Caco-2 (cell line): ENCODE results near the gene ACSL1. TPM values are rescaled to one million over a fixed set of nuclear protein-coding genes. Genes with fewer than 3 reads are reported as not detected.

Source experiments
- BruUV-seq: library from RNA; stranded (reverse); fragments of 400-500 nt; replicated peaks from 2 replicates; lab custom pipeline; 2021; lab: Mats Ljungman, UMichigan
- CTCF ChIA-PET: fragments of 300-600 bp; sonication (Branson Sonifier 250); formaldehyde crosslinking; loops from one replicate; lab custom pipeline; 2022; ENCODE audit warnings: antibody characterized with exemption; lab: Charles Lee
- POLR2A ChIA-PET: fragments of 300-600 bp; sonication (Branson Sonifier 250); formaldehyde crosslinking; loops from one replicate; lab custom pipeline; 2022; ENCODE audit warnings: antibody characterized with exemption; lab: Charles Lee
- DNase-seq, 2 experiments: peaks; one replicate each; pipeline versions ENCODE4 v3.0.0 to v3.0.0-alpha.2; 2020 to 2022
- H3K27me3 ChIP-seq: replicated peaks from 2 replicates; pipeline ENCODE4 v1.6.0; 2011; ENCODE audit warnings: low read length; ENCODE audit not compliant: control insufficient read depth, insufficient read depth
- H3K36me3 ChIP-seq: 2 replicates; pipeline ENCODE4 v1.5.1; 2011; ENCODE audit warnings: low read length; ENCODE audit not compliant: control insufficient read depth, insufficient read depth
- H3K4me1 ChIP-seq: fragments of 250-450 bp; sonication (Bioruptor Pico); 2 replicates; pipeline ENCODE4 v1.5.1; 2020; ENCODE audit warnings: mild to moderate bottlenecking
- H3K4me3 ChIP-seq: 2 replicates; pipeline ENCODE4 v1.5.1; 2011; ENCODE audit warnings: low read depth, mild to moderate bottlenecking, control low read depth, low read length
- H3K9me3 ChIP-seq: fragments of 250-450 bp; sonication (Bioruptor Pico); 2 replicates; pipeline ENCODE4 v1.5.1; 2020; ENCODE audit warnings: mild to moderate bottlenecking, moderate library complexity
- H3K27ac Mint-ChIP-seq: one replicate; pipeline ENCODE4 v1.8.0; 2022; ENCODE audit warnings: mixed read lengths; ENCODE audit not compliant: unreplicated experiment
- H3K27me3 Mint-ChIP-seq: one replicate; pipeline ENCODE4 v1.8.0; 2022; ENCODE audit warnings: mixed read lengths; ENCODE audit not compliant: insufficient read depth, unreplicated experiment
- H3K36me3 Mint-ChIP-seq: one replicate; pipeline ENCODE4 v1.8.0; 2022; ENCODE audit warnings: mild to moderate bottlenecking, mixed read lengths; ENCODE audit not compliant: insufficient read depth, unreplicated experiment
- H3K4me1 Mint-ChIP-seq: one replicate; pipeline ENCODE4 v1.8.0; 2022; ENCODE audit warnings: low read depth, mixed read lengths; ENCODE audit not compliant: unreplicated experiment
- H3K4me3 Mint-ChIP-seq: one replicate; pipeline ENCODE4 v1.8.0; 2022; ENCODE audit warnings: mild to moderate bottlenecking, moderate library complexity, mixed read lengths; ENCODE audit not compliant: unreplicated experiment
- H3K9me3 Mint-ChIP-seq: one replicate; pipeline ENCODE4 v1.8.0; 2022; ENCODE audit warnings: mixed read lengths; ENCODE audit not compliant: unreplicated experiment
- CTCF ChIP-seq, 2 experiments: fragments of 200-600 bp in 1 of 2; IDR thresholded peaks; 1 replicate in 1 of 2; 2 replicates in 1 of 2; pipeline versions ENCODE4 v1.5.1 to v1.8.0; 2011 to 2022; ENCODE audit warnings: antibody characterized with exemption in 1 of 2, control low read depth in 1 of 2, inconsistent platforms in 1 of 2, low read depth in 1 of 2, low read length in 1 of 2, mild to moderate bottlenecking in 1 of 2, moderate library complexity in 1 of 2; ENCODE audit not compliant: insufficient read depth in 1 of 2, severe bottlenecking in 1 of 2, unreplicated experiment in 1 of 2
- intact Hi-C: fragments of 100-400 bp; cut with micrococcal nuclease; formaldehyde crosslinking; loops from one replicate; pipeline ENCODE4 v1.10.0; 2022; ENCODE audit not compliant: unreplicated experiment
- total RNA-seq: library from RNA; stranded (reverse); gene quantifications from 2 replicates; pipeline ENCODE4 v1.2.3, GENCODE V29; 2022

ACSL1 gene
- total RNA-seq, 1 experiment from 2014 or later = 100 TPM

- H3K27ac Mint-ChIP-seq = no peak overlapping the region
- no peak overlapping the region for H3K4me3 ChIP-seq
- H3K36me3 ChIP-seq = no peaks in the 10 kb centered on the region
- no peak for DNase-seq
- POLR2A ChIA-PET = no interaction called here
- no peaks in the 10 kb centered on the region for H3K27me3 ChIP-seq
- CTCF ChIA-PET = no interaction called here
- intact Hi-C loops = no loop called here
- no peak for TF ChIP-seq CTCF (IDR thresholded peaks at IDR 0.05; ENCODE audit: insufficient read depth in 1 of 2, low read depth in 1 of 2, low read length in 1 of 2, severe bottlenecking in 1 of 2, unreplicated experiment in 1 of 2)
- H3K4me3 Mint-ChIP-seq = no peak overlapping the region
- H3K4me1 ChIP-seq = no peaks in the 10 kb centered on the region
- H3K4me1 Mint-ChIP-seq = no peaks in the 10 kb centered on the region
- H3K9me3 Mint-ChIP-seq = no peaks in the 10 kb centered on the region
- no peaks in the 10 kb centered on the region for H3K27me3 Mint-ChIP-seq
- no TSS peak for BruUV-seq
- H3K36me3 Mint-ChIP-seq = no peaks in the 10 kb centered on the region
- H3K9me3 ChIP-seq = no peaks in the 10 kb centered on the region
Measured at GRCh38 chr4:184854673-184855072, 28.9 kb upstream of the ACSL1 start.

GRCh38 chr4:184853436-184853835, 27.7 kb upstream of the ACSL1 start:
- POLR2A ChIA-PET = no interaction called here
- TF ChIP-seq CTCF (IDR thresholded peaks at IDR 0.05; ENCODE audit: insufficient read depth in 1 of 2, low read depth in 1 of 2, low read length in 1 of 2, severe bottlenecking in 1 of 2, unreplicated experiment in 1 of 2) = no peak
- no peaks in the 10 kb centered on the region for H3K4me1 ChIP-seq
- no peaks in the 10 kb centered on the region for H3K9me3 ChIP-seq
- no peaks in the 10 kb centered on the region for H3K9me3 Mint-ChIP-seq
- no peak overlapping the region for H3K4me3 ChIP-seq
- no peaks in the 10 kb centered on the region for H3K36me3 Mint-ChIP-seq
- H3K4me3 Mint-ChIP-seq = no peak overlapping the region
- H3K4me1 Mint-ChIP-seq = no peaks in the 10 kb centered on the region
- H3K27ac Mint-ChIP-seq = no peak overlapping the region
- no peaks in the 10 kb centered on the region for H3K27me3 Mint-ChIP-seq
- intact Hi-C loops = no loop called here
- no TSS peak for BruUV-seq
- DNase-seq = no peak
- H3K36me3 ChIP-seq = no peaks in the 10 kb centered on the region
- H3K27me3 ChIP-seq = no peaks in the 10 kb centered on the region
- CTCF ChIA-PET = no interaction called here

- H3K4me1 Mint-ChIP-seq = no peaks in the 10 kb centered on the region
- intact Hi-C loops = no loop called here
- Histone ChIP-seq H3K4me1 (no peaks in the 10 kb centered on the region), H3K9me3 (no peaks in the 10 kb centered on the region), H3K4me3 (no peak overlapping the region), H3K36me3 (no peaks in the 10 kb centered on the region), H3K27me3 (no peaks in the 10 kb centered on the region)
- TF ChIP-seq CTCF (IDR thresholded peaks at IDR 0.05; ENCODE audit: insufficient read depth in 1 of 2, low read depth in 1 of 2, low read length in 1 of 2, severe bottlenecking in 1 of 2, unreplicated experiment in 1 of 2) = no peak
- no peak overlapping the region for H3K4me3 Mint-ChIP-seq
- POLR2A ChIA-PET = no interaction called here
- no peaks in the 10 kb centered on the region for H3K9me3 Mint-ChIP-seq
- H3K27me3 Mint-ChIP-seq = no peaks in the 10 kb centered on the region
- no peak for DNase-seq
- CTCF ChIA-PET = no interaction called here
- BruUV-seq = no TSS peak
- no peak overlapping the region for H3K27ac Mint-ChIP-seq
- no peaks in the 10 kb centered on the region for H3K36me3 Mint-ChIP-seq
Measured at GRCh38 chr4:184851886-184852285, 26.1 kb upstream of the ACSL1 start.
